T-helper 22 cell (primary cell): Measurements from ENCODE around the gene HNRNPM.

Experiments used
- DNase-seq: peaks from one replicate; pipeline ENCODE4 v3.0.0-alpha.2; 2020; ENCODE audit warnings: low read depth

HNRNPM gene

DNA sequence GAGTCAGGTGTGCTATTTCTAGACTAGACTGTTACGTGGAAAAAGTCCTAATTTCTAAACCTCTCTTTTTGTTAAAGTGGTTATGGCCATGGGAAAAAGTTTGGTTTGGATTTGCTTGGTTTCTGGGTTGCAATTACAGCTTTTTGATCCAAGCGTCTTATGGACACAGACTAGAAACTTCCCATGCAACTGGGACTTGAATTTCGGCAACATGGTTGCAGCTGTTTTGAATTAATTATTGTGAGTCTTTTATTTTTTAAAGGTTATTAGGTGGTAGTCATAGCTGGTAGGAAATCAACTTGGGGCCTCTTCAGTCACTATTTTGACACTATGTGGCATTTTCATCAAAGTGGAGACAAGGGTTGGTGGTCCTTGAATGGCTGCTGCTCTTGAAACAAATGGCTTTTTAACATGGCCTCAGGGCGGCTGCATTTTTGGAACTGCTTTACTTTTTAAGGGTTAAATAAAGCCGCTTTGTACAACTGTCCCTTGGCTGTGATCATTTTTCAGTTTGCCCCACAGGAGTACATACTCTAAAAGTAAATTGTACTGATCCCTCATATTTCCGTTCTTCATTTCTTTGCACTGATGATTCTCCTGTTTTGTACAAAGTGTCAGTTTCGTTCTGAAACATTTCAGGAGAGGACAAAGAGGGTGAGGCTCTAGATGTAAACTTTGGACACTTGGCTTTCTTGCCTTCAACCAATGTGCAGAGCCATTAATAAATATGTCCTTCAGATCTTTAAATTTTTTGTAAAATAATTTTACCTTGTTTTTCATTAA, 15.9 kb downstream of the HNRNPM start:
- no peak for DNase-seq

DNA sequence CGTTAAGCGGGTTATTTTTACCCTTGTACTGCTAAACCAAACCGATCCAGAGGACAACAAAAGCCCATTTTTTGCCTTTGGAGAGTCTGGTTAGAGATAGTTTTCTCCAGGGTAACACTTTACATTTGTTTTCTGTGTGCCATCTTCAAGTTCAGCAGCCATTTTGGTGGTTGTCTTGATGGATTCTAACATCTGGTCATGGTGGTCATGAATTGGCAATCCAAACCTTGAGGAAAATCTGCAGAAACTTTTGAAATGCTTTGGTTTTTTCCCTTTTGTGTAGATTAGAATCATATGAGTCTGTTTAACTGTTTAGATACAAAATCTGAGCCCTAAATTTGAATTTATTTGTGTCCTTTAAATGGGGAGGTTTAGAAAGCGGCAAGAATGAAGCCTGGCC, 16.6 kb downstream of the HNRNPM start:
- DNase-seq = no peak

DNA sequence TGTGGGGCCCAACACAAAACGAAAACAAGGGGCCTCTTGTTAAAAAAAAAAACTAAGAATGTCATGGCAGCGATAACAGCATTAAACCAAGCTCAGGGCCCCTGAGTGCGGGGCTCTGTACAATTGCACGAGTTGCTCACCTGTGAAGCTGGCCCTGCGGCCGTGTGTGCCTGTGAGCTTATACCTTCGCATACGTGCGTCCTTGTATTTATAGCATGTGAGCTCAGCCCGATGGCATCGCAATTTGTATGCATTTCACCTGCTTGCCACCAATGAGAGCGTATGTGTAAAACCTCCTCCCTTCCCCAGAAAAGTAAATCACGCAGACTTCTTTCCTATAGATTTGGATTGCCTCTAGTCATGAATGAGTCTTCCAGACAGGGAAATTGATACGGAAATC, 17.1 kb downstream of the HNRNPM start:
- DNase-seq = no peak

DNA sequence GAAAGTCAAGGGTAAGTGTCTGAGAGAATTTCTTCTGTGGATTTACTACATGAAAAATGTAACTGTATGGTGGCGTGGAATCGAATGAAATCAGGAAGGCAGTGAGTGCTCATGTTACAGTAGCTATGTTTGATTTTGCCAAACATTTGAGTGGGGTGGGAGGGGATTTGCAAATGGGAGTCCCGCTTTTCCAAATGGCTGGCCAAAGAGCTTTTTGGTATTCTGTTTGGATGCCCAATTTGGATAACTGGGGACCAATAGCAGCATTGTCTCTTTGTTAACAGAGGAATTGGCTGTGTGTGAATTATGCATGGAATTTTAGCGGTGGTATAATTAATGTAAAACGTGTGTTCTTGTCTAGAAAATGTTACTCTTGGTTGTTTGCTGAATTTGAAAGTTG, 17.8 kb downstream of the HNRNPM start:
- DNase-seq = no peak

DNA sequence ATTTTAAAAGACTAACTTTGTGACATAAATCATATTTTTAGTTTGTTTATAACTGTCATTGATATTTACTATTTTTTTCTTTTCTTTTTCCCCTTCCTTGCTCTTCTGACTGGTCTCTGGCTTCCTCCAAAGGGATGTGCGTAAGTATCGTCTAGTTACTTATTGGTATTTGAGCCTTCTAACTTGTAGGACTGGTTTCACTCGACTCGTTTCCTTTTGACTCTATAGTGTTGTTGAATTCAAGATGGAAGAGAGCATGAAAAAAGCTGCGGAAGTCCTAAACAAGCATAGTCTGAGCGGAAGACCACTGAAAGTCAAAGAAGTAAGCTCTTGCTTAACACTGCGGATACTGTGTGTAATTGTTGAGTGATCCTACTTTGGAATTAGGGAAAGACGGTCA, 18.6 kb downstream of the HNRNPM start:
- no peak for DNase-seq

DNA sequence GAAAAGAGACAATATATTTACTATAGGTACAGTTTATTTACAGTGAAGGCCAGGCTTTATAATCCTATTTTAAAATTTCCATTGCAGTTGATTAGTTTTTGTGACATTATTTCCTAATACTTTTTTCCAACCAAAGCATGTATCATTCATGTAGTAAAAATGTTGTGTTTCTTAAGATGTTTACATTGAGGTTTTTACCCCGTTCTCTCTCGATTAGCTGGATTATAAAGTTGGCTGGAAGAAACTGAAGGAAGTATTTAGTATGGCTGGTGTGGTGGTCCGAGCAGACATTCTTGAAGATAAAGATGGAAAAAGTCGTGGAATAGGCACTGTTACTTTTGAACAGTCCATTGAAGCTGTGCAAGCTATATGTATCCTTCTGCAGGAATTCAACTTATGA, 21.2 kb downstream of the HNRNPM start:
- DNase-seq = no peak

DNA sequence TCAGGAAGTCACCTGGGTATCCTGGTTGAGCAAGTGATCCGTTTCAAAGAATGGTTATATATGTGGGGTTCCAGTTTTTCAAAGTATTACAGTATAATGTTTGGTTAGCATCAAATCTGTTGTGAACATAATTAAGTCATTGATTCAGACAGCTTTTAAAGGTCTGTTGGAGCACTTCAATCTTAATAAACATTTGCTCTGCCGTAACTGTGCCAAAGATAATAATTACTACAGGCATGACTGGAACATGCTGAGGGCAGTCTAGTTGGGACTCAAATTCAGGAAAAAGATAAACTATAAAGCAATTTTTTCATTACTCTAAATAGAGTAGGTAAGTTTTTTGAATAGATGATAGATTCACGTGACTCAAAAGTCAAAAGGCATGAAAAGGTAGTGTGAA, 23.3 kb downstream of the HNRNPM start:
- DNase-seq = no peak

DNA sequence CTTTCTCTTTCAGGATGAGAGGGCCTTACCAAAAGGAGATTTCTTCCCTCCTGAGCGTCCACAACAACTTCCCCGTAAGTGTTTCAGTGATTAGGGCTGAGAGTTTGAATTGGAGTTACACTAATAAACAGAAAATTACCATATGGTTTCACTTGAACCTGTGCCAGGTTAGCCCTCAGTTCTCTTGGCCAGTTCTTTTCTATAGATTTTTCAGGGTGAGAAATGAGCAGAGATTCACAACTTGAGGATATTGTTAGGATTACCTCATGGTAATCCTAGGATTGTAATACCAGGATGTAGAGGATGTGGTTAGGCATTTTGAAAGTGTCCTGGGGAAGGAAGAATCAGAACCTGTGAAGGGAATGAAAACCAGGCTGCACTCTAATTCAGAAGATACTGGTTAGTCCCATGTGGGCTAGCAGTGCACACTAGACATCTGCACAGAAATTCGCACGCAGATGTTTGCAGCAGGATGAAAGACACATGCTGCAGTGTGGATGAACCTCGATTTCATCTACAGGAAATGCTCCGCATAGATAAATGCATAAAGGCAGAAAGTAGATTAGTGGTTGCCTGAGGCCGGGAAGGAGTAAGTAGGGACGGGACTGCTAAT, 24.1 kb downstream of the HNRNPM start:
- no peak for DNase-seq

DNA sequence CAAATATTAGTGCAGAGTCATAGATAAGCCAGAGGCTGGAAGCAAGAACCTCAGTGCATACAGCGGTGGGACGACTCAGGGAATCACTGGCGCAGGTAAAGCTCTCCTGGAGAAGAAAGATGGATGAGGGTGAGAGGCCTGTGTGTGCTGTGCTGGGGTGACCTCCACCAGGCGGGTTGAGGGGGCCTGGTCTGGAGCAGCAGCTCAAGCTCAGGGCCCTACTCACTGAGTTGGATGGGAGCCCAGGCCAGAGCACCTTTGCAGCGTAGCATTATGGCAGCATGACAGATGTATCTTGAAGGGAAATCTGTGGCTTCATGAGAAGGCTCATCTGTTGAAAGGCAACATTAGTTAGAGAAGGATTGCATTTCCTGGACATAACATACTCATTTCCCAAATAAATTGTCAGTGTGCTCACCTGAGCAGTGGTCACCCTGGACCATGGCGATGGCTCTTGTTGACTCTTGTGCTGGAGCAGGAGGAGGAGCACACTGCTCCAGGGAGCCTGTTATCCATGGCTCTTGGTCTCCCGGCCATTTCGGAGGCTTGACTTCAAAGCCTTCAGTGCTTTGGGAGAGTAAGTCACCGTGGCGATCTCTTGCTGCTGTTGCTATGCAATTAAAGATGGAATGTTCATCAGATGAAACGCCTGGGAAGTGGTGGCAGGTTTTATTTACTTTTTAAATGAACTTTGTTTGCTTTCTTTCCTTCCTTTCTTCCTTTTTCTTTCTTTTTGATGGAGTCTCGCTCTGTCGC, 25.0 kb downstream of the HNRNPM start:
- DNase-seq = no peak

DNA sequence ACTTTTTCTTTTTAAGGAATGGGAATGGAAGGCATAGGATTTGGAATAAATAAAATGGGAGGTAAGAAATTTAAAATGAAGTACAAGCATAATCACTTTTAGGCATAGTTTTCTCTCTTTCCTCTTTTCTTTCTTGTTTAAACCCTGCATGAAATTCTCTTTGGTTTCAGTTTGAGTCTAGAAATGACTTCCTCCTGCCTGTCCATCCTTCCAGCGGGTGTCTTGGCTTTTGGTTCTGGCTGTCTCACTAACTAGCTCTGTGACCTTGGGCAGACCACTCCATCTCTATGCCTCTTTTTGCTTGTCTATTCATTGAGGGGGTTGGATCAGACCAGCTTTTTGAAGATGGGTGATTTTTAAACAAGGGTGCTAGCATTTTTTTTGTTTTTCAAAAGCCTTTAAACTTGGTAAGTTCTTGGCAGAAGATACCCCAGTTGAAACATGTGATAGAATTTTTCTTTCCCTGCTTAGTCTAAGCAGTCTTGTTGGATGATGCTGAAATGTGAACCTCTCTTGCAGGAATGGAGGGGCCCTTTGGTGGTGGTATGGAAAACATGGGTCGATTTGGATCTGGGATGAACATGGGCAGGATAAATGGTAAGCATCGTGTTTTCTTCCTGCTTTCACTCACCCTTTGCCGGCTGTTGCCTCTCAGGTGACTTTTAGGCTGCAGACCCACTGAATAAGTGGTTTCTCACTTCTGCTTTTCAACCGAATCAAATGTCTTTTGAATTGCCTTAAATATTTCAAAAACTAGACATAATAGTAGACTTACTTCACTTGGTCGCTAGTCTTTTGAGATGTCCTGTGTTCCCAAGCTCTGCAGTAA, 29.1 kb downstream of the HNRNPM start:
- no peak for DNase-seq

DNA sequence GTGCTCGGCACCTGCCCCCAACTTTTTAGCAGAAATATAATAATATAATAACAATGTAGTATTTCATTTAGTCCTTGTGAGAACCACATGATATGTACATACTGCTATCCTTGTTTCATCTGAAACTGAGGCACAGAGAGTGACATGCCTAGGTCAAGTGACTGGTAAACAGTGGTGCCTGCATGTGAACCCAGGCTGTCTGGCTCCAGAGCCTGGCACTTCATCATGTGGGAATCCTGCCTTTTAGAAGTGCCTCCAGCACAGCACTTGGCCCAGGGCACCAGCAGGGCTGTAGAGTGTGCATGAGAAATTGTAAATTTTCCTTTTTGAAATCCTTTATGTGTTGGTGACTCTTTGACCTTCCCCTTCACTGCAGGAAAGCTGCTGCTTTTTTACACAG, 30.2 kb downstream of the HNRNPM start:
- no peak for DNase-seq

DNA sequence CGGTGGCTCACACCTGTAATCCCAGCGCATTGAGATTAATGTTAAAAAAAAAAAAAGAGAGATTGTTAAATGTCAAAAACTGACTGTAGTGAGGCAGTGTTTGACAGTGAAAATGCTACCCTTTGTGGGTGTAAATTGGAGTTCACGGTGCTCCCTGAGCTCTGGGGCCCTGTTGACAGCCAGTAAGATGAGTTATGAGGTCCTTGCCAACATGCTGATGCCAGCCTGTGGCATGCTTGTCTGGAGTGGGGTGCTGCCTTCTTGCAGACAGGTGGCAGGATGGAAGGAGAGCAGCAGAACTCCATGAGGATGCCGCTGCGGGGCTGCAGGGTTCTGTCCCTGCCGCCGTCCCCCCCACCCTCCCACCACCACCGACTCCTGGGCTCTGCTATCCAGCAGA, 31.7 kb downstream of the HNRNPM start:
- no peak for DNase-seq

DNA sequence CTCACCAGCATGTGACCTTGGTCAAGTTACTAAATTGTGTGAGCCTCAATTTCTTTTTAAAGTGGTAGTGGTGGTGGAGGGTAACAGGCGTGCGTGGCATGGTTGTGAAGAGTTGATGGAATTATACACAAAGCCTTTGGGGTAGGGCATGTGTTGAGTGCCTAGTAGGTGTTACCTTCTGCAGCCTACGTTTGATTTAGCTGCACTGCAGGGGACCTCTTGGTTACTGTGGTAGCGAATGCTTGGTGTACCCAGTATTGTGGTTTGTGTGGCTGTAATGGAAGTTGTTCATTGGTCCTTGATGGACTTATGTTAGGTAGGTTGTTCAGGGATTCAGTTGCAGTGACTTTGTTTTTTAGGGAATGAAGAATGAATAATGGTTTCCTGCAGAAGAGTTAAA, 33.1 kb downstream of the HNRNPM start:
- no peak for DNase-seq

DNA sequence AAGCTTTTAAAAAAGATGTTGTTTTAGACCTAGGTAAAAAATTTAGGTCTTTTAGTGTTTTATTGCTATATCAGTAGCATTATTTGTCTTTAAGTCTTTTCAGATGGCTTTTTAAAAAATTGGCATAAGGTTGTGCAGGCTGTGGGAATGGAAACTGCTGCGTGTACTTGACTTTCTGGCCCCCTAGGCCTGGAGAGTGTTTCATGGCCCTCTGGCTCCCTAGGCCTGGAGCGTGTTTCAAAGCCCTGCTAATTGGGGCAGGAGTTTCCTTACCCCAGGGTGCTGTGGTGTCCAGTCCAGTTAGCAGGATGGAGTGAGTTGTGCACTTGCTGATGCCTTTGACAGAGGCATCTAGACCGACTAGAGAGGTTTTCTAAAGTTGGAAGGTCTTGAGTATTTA, 33.8 kb downstream of the HNRNPM start:
- no peak for DNase-seq

DNA sequence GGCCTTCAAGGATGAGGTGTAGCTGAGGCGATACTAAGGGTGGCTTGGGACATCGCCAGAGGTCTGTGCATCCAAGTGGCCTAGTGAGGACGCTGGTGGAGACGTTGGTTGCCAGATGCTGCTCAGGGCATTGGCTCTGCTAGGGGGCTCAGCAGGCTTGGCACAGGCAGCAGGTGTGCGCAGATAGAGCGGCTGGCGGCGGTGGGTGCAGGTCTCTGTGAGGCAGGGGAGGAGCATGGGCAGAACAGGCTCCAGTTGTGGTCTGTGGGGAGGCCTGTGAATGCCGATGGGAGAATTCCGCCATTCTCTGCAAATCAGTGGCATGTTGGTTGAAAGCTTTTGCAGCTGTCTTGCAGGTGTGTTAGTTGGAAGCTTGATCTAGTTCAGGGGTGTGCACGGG, 36.4 kb downstream of the HNRNPM start:
- DNase-seq = no peak

DNA sequence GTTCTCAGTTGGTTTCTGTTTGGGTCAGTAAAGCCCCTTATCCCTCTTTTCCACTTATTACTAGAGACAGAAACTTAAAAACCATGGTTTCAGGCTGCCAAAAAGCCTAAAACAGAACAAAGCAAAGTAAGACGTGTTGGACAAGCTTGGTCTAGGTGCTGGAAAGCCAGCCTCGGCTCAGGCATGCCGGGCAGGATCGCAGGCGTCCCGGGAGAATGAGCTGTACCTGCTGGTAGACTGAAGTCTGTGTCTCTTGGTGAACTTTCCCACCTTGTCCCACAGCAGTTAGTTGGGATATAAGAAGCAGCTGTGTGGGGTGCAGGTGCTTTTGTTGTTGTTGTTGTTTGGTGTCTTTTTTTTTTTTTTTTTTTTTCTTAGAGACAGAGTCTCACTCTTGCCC, 36.8 kb downstream of the HNRNPM start:
- DNase-seq = no peak

DNA sequence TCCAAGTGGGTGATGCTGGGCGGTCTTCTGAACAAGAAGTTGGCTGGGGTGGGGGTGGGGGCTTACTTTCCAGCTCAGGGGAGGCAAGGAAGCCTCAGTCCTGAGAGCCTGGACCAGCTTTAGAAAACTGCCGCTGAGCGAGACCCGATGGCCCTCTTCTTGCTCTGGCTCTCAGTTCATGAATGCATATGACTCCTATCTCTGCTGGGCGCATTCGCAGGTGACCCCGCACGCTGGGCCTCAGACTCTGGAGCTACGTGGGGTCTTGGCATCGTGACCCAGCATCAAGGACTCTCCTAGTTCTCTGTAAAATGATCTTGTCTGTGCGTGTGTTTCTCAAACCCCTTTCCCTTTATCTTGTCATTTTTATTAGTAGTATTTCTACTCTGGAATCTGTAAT, 37.9 kb downstream of the HNRNPM start:
- no peak for DNase-seq

DNA sequence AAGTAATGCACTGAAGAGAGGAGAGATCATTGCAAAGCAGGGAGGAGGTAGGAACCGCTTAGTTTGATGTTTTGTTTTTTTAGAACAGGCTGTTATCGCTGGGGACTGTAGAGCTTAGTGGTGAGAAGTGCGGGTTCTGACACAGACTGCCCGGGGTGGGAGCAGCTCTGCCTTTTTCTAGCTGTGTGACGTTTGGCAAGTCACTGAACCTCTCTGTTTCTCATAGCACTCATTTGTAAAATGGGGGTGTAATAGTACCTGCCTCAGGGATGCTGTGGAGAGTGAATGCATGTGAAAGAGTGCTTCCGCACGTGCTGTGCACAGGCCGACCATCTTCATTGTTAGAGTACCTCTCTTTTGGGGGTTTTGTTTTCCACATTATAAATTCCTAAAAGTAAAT, 38.4 kb downstream of the HNRNPM start:
- DNase-seq = no peak

DNA sequence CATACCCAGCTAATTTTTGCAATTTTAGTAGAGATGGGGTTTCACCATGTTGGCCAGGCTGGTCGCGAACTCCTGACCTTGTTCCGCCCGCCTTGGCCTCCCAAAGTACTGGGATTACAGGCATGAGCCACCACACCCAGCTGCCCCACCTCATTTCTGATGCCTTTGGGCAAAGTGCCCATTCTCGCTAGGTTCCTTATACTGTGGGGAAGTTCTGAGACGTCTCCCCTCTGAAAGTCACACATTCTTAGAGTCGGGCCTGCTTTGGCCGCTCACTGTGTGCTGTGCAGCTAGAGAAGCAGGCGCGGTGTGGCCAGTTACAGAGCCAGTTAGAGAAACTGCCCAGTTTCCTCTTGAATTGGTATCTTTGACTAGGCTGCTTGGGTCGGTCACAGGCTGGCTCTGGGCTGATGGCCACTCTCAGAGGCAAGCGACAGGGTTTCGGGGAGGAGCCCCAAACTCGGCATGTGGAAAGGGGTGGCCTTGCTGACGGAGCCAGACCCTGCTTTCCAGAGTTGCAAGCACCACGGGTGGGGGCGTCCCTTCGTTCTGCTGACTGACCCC, 39.6 kb downstream of the HNRNPM start:
- DNase-seq = no peak

DNA sequence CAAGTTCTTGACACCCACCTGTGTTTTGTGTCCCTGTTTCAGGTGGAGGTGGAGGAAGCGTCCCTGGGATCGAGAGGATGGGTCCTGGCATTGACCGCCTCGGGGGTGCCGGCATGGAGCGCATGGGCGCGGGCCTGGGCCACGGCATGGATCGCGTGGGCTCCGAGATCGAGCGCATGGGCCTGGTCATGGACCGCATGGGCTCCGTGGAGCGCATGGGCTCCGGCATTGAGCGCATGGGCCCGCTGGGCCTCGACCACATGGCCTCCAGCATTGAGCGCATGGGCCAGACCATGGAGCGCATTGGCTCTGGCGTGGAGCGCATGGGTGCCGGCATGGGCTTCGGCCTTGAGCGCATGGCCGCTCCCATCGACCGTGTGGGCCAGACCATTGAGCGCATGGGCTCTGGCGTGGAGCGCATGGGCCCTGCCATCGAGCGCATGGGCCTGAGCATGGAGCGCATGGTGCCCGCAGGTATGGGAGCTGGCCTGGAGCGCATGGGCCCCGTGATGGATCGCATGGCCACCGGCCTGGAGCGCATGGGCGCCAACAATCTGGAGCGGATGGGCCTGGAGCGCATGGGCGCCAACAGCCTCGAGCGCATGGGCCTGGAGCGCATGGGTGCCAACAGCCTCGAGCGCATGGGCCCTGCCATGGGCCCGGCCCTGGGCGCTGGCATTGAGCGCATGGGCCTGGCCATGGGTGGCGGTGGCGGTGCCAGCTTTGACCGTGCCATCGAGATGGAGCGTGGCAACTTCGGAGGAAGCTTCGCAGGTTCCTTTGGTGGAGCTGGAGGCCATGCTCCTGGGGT, 41.0 kb downstream of the HNRNPM start:
- DNase-seq = no peak

DNA sequence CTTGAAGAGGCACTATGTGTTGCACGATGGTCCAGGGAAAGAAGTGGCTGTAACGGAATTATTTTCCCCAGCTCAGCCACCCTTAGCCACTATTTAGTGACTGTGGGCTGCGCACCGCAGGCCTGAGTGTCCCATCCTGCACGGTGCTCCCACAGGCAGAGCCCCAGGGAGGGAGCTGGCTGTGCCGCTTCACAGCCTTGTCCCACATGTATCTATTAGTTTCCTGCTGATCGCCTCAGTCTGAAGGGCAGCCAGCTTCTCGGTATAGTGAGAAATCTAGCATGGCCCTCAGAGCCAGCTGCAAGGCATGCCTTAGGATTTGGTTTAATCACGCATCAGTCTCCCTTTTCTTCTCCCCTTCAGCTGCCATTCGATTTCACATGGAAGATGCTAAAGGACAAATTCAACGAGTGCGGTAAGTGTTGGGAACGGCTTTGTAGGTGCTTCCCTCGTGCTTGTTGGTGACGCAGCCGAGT, 41.9 kb downstream of the HNRNPM start:
- no peak for DNase-seq
